PC-3 (cell line): ENCODE results near the gene STAT4.

Experiments
- CTCF ChIP-seq: fragments of 300-600 bp; sonication (generic); conservative IDR thresholded peaks from 2 replicates; pipeline ENCODE4 v1.5.1; 2017; ENCODE audit warnings: antibody characterized with exemption, low read depth, mild to moderate bottlenecking, low read length
- EZH2 ChIP-seq: fragments of 300-600 bp; sonication (generic); IDR thresholded peaks from one replicate; pipeline ENCODE4 v1.6.1; 2017; ENCODE audit warnings: antibody characterized with exemption, mild to moderate bottlenecking, low read length; ENCODE audit not compliant: unreplicated experiment

DNA sequence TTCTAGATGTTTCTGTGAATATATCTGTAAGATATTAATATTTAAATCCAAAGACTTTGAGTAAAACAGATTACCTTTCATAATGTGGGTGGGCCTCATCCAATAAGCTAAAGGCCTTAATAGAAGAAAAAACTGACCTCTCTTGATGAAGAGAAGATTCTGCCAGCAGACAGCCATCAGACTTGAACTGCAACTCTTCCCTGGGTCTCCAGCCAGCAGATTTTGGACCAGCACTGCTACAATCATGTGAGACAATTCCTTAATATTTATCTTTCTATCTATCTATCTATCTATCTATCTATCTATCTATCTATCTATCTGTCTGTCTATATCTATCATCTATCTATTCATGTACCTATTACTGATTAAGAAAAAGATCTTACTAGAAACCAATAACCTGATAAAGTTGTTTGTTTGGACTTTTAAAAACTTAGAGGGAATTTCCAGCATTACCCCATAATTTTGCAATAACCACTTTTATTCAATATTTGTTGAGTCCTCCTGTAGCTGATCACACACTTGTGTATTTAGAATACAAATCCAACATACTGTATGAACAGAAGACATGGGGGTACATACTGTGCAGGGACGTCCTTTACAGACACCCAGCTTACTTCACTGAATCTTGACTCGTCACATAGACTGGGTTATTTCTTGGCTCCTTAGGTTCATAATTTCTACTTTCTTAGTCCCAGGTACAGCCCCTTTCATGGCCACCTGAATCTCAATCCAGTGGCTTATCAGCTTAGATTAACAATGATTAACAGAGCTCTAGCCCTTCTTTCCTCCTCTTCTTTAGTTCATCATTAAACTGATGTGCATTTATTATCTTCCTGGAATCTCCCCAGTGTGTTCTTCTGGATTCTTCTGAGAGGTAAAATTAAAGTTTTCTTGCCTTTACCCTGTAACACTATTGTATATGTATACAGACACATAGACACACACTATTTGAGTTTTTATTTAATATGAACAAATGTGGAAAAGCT lies 27.2 kb upstream of the STAT4 start:
- TF ChIP-seq CTCF (no peak), EZH2 (no peak)
